VCaP (cell line): ENCODE data around the gene PANK4.

Experiments
- H3K27ac ChIP-seq: fragments of 450-650 bp; 2 replicates; pipeline ENCODE4 v1.5.1; 2017
- TF ChIP-seq, protein P1 (sequence below): fragments of 450-650 bp; conservative IDR thresholded peaks from 2 replicates; pipeline ENCODE4 v1.5.1; 2017; ENCODE audit warnings: mild to moderate bottlenecking, moderate library complexity

The PANK4 gene

GRCh38 chr1:2498648-2499047 lies 27.7 kb downstream of the PANK4 start:
- H3K27ac ChIP-seq, result no peak overlapping the region
- TF ChIP-seq, protein P1, sequence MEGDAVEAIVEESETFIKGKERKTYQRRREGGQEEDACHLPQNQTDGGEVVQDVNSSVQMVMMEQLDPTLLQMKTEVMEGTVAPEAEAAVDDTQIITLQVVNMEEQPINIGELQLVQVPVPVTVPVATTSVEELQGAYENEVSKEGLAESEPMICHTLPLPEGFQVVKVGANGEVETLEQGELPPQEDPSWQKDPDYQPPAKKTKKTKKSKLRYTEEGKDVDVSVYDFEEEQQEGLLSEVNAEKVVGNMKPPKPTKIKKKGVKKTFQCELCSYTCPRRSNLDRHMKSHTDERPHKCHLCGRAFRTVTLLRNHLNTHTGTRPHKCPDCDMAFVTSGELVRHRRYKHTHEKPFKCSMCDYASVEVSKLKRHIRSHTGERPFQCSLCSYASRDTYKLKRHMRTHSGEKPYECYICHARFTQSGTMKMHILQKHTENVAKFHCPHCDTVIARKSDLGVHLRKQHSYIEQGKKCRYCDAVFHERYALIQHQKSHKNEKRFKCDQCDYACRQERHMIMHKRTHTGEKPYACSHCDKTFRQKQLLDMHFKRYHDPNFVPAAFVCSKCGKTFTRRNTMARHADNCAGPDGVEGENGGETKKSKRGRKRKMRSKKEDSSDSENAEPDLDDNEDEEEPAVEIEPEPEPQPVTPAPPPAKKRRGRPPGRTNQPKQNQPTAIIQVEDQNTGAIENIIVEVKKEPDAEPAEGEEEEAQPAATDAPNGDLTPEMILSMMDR, result no peak

- TF ChIP-seq, protein P1, result no peak
- no peak overlapping the region for H3K27ac ChIP-seq
Measured at GRCh38 chr1:2497891-2498290, 28.5 kb downstream of the PANK4 start.

DNA sequence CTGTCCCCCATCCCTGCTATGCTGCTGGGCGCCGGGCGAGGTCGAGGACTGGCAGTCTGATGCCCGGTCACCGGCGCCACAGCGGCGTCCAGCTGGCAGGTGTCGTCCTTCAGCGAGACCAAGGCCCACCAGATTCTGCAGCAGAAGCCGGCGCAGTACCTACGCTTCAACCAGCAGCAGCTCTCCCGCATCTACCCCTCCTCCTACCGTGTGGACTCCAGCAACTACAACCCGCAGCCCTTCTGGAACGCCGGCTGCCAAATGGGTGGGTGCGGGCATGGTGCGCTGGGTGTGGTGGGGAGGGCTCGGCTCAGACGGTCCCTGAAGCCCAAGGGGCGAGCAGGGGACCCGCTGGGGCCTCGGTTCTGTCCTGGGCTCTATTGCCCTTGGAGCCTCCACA lies 29.6 kb downstream of the PANK4 start:
- TF ChIP-seq, protein P1, result no peak

DNA sequence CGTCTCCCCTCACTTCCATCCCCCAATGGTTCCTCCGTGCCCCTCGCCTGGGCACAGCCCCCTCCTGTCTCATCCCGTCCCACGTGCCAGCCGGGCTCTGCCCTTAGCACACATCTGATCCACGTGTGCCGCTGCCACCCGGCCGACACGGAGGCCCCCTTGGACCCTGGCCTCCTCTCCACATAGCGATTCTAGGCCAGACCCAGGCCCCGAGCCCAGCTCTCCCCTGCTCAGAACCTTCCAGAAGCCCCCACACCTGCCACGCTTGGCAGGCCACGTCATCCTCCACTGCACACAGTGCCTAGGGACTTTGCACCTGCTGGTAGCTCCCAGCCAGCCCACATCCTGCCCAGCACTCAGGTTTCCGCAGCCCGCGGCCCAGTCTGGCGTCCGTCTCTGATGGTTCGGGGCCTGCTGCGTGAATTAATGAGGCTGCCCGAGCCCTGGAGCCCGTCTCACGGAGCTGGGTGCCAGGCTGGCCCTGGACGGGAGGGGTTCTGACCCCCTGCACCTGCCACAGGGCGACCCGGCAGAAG lies 30.2 kb downstream of the PANK4 start:
- H3K27ac ChIP-seq, result no peak overlapping the region
- TF ChIP-seq, protein P1, result no peak

More for the DNA sequence above, 29.6 kb downstream of the PANK4 start:
- no peak overlapping the region for H3K27ac ChIP-seq

DNA sequence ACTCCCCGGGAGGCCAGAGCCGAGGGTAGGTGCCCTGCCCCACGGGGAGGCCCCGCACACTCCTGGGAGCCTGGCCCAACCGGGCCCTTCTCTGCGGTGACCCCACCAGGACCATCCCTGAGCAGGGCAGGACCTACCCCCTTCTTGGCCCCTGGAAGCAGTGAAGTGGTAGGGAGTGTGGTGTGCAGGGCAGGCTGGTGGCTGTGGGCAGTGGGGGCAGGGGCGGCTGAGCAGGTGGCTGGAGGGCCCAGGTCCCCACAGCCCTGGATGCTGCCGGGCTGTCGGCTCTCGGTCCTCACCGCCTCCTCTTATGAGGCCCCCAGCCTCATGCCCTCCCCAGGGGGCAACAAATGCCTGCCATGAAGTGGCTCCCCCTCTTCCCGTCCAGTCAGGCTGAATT lies 30.9 kb downstream of the PANK4 start:
- TF ChIP-seq, protein P1, result no peak
- H3K27ac ChIP-seq, result no peak overlapping the region

- TF ChIP-seq, protein P1, result no peak
- no peak overlapping the region for H3K27ac ChIP-seq
Measured at GRCh38 chr1:2495026-2495425, 31.4 kb downstream of the PANK4 start.

GRCh38 chr1:2494323-2494693 lies 32.1 kb downstream of the PANK4 start:
- TF ChIP-seq, protein P1, result no peak
- H3K27ac ChIP-seq, result no peak overlapping the region
